OCI-LY7 (cell line): ENCODE measurements around the gene CDRT4.

ENCODE experiments used
- EZH2phosphoT487 ChIP-seq: fragments of 200-600 bp; sonication (generic); IDR thresholded peaks from 2 replicates; pipeline ENCODE4 v1.6.1; 2018; ENCODE audit warnings: low read depth, borderline replicate concordance, mild to moderate bottlenecking, mixed run types, antibody characterized with exemption, low read length, moderate library complexity, mixed read lengths
- TF ChIP-seq, protein P1 (sequence below): fragments of 200-600 bp; sonication (generic); conservative IDR thresholded peaks from 2 replicates; pipeline ENCODE4 v1.5.1; 2014; ENCODE audit warnings: mild to moderate bottlenecking, antibody characterized with exemption, low read length, moderate library complexity, mixed read lengths

GRCh38 chr17:15453782-15454181 lies 13.6 kb downstream of the CDRT4 start:
- TF ChIP-seq, protein P1, sequence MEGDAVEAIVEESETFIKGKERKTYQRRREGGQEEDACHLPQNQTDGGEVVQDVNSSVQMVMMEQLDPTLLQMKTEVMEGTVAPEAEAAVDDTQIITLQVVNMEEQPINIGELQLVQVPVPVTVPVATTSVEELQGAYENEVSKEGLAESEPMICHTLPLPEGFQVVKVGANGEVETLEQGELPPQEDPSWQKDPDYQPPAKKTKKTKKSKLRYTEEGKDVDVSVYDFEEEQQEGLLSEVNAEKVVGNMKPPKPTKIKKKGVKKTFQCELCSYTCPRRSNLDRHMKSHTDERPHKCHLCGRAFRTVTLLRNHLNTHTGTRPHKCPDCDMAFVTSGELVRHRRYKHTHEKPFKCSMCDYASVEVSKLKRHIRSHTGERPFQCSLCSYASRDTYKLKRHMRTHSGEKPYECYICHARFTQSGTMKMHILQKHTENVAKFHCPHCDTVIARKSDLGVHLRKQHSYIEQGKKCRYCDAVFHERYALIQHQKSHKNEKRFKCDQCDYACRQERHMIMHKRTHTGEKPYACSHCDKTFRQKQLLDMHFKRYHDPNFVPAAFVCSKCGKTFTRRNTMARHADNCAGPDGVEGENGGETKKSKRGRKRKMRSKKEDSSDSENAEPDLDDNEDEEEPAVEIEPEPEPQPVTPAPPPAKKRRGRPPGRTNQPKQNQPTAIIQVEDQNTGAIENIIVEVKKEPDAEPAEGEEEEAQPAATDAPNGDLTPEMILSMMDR, result no peak
- TF ChIP-seq EZH2phosphoT487, result no peak
